GM12878 (cell line): ENCODE measurements around the gene CTSS. TPM values are rescaled to one million over a fixed set of nuclear protein-coding genes. Genes with fewer than 3 reads are reported as not detected.

Experiments
- ATAC-seq: fragments of 200-7000 bp; cut with Tn5 transposase; 3 replicates; pipeline ENCODE4 v1.9.1; 2020; ENCODE audit warnings: mild to moderate bottlenecking, moderate library complexity
- BruUV-seq: library from RNA; stranded (reverse); fragments of 400-500 nt; replicated peaks from 2 replicates; lab custom pipeline; 2021; lab: Mats Ljungman, UMichigan
- CTCF ChIA-PET: fragments of 300-600 bp; sonication (Branson Sonifier 250); formaldehyde crosslinking; extraction: SDS; loops from one replicate; lab custom pipeline; 2021; ENCODE audit warnings: inconsistent platforms; lab: Yijun Ruan, JAX
- POLR2A ChIA-PET: fragments of 350-600 bp; formaldehyde crosslinking; extraction: SDS; loops from one replicate; lab custom pipeline; 2021; ENCODE audit warnings: inconsistent platforms; lab: Charles Lee
- RAD21 ChIA-PET: fragments of 300-600 bp; sonication (Branson Sonifier 250); formaldehyde crosslinking; loops from one replicate; lab custom pipeline; 2023; ENCODE audit warnings: antibody characterized with exemption; ENCODE audit not compliant: unreplicated experiment; lab: Charles Lee
- SMC1A ChIA-PET: fragments of 300-600 bp; sonication (Branson Sonifier 250); formaldehyde crosslinking; loops from one replicate; lab custom pipeline; 2023; ENCODE audit not compliant: unreplicated experiment, uncharacterized antibody; lab: Charles Lee
- DNase-seq: peaks from one replicate; pipeline ENCODE4 v3.0.0-alpha.2; 2011; ENCODE audit warnings: low read depth, low spot score
- FAIRE-seq: peaks from 3 replicates; lab custom pipeline; 2011; peaks lifted over from hg19 to GRCh38; lab: Jason Lieb, UNC
- H2AFZ ChIP-seq: 2 replicates; pipeline ENCODE4 v1.6.0; 2011; ENCODE audit warnings: low read depth, low read length, control low read depth; ENCODE audit not compliant: control insufficient read depth
- H3K27ac ChIP-seq: 2 replicates; pipeline ENCODE4 v1.5.1; 2011; ENCODE audit warnings: control low read depth; ENCODE audit not compliant: control insufficient read depth, insufficient read depth
- H3K27me3 ChIP-seq, 2 experiments: replicated peaks in 1 of 2; 2 replicates each; pipeline versions ENCODE4 v1.6.0 to v1.6.1; 2011; ENCODE audit warnings: low read length in 1 of 2; ENCODE audit not compliant: control insufficient read depth in 2 of 2, insufficient read depth in 2 of 2
- H3K36me3 ChIP-seq, 2 experiments: 2 replicates each; pipeline ENCODE4 v1.5.1; 2011; ENCODE audit warnings: low read length in 1 of 2; ENCODE audit not compliant: control insufficient read depth in 2 of 2, insufficient read depth in 2 of 2
- H3K4me1 ChIP-seq: 2 replicates; pipeline ENCODE4 v1.6.1; 2011; ENCODE audit warnings: mild to moderate bottlenecking, low read length, moderate library complexity, mixed read lengths; ENCODE audit not compliant: control insufficient read depth, insufficient read depth
- H3K4me2 ChIP-seq: 2 replicates; pipeline ENCODE4 v1.6.0; 2011; ENCODE audit warnings: control low read depth; ENCODE audit not compliant: control insufficient read depth, insufficient read depth
- H3K4me3 ChIP-seq: fragments of 200-600 bp; sonication (generic); 2 replicates; pipeline ENCODE4 v1.5.1; 2016
- H3K79me2 ChIP-seq: 2 replicates; pipeline ENCODE4 v1.6.0; 2011; ENCODE audit warnings: low read length; ENCODE audit not compliant: control insufficient read depth, insufficient read depth
- H3K9ac ChIP-seq: 2 replicates; pipeline ENCODE4 v1.8.0; 2011; ENCODE audit warnings: low read length, control low read depth, mixed read lengths; ENCODE audit not compliant: control insufficient read depth, insufficient read depth
- H3K9me3 ChIP-seq: replicated peaks from 3 replicates; pipeline ENCODE4 v1.5.1; 2011; ENCODE audit warnings: mild to moderate bottlenecking, low read length; ENCODE audit not compliant: control insufficient read depth, insufficient read depth
- H4K20me1 ChIP-seq: 2 replicates; pipeline ENCODE4 v1.6.0; 2011; ENCODE audit not compliant: control insufficient read depth, insufficient read depth
- CEBPB ChIP-seq, 2 experiments: fragments of 150-350 bp in 1 of 2; IDR thresholded peaks; 2 replicates each; pipeline ENCODE4 v1.6.1; 2012 to 2014; ENCODE audit warnings: low read depth in 2 of 2, low read length in 2 of 2, borderline replicate concordance in 1 of 2, inconsistent platforms in 1 of 2
- TCF7 ChIP-seq: IDR thresholded peaks from 2 replicates; pipeline ENCODE4 v1.6.1; 2014; ENCODE audit warnings: antibody characterized with exemption, borderline replicate concordance
- WGBS: methylation state at CpG from one replicate; pipeline ENCODE4 v1.1.6; 2016; ENCODE audit warnings: low lambda C conversion rate; ENCODE audit not compliant: insufficient replicate concordance, insufficient coverage; ENCODE audit errors: missing lambda C conversion rate; 5-methylcytosine and 5-hydroxymethylcytosine counted together
- in situ Hi-C: fragments of 300-500 bp; cut with MboI; formaldehyde crosslinking; loops from 9 replicates; pipeline ENCODE4 v1.14.3; 2018; ENCODE audit warnings: mixed read lengths
- intact Hi-C: fragments of 100-400 bp; cut with micrococcal nuclease; formaldehyde crosslinking; loops from one replicate; pipeline ENCODE4 v1.14.2; 2022; ENCODE audit not compliant: unreplicated experiment
- polyA plus RNA-seq, 11 experiments: library from polyadenylated mRNA; depleted of rRNA in 4 of 11; unstranded in 6 of 11; stranded (reverse) in 5 of 11; fragments of >200 nt; fragmentation: Nextera tagmentation in 4 of 11; fragmentation: Illumina TruSeq in 1 of 11; extraction: Ambion mirVana in 4 of 11; extraction: Trizol in 1 of 11; gene quantifications; 1 replicate in 1 of 11; 2 replicates in 10 of 11; pipeline versions ENCODE4 v1.2.1 to v1.2.3, GENCODE V29; 2011 to 2016; ENCODE audit warnings: inconsistent platforms in 2 of 11, missing spikeins in 2 of 11, low read depth in 1 of 11
- total RNA-seq, 4 experiments: library from RNA; depleted of rRNA in 3 of 4; stranded (reverse); fragments of >200 nt in 3 of 4; fragmentation: Illumina TruSeq in 1 of 4; extraction: Trizol in 1 of 4; gene quantifications; 2 replicates each; pipeline versions ENCODE4 v1.2.1 to v1.2.3, GENCODE V29; 2013 to 2021
- TF ChIP-seq, protein P1 (sequence below): IDR thresholded peaks from 2 replicates; pipeline ENCODE4 v1.6.1; 2011; ENCODE audit warnings: mild to moderate bottlenecking, low read depth, low read length, moderate library complexity; ENCODE audit not compliant: insufficient replicate concordance
- TF ChIP-seq, protein P2 (sequence below): fragments of 450-650 bp; IDR thresholded peaks from 2 replicates; pipeline ENCODE4 v1.6.1; 2017; ENCODE audit warnings: antibody characterized with exemption, mild to moderate bottlenecking, moderate library complexity

The CTSS gene
- total and polyA plus RNA-seq, 10 of the 15 experiments (the other 5 are each of a cell fraction or from before 2014, with no cell fraction given) = 32.8 to 174 (median 60.9) TPM

DNA sequence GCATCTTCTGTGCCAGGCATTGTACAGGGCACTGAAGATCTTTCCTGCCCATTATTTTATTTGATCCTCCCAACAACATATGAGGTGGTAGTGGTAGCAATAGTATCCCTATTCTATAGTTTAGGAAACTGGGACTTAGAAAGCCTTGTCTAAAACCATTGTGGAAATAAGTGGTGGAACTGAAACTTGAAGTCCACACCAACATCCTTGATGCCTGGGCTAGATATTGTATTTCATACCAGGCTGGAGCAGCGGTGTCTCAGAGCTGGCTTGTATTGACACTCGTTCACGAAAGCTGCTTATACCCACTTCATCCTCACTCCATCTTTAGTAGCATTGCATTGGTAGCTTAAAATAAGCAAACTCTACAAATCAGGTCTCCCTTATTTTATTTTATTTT lies 9.7 kb upstream of the CTSS start:
- H3K4me3 ChIP-seq = no peak overlapping the region
- no peak overlapping the region for H2AFZ ChIP-seq
- no peaks in the 10 kb centered on the region for H3K9me3 ChIP-seq
- 87% methylated on average over 3 of the region's 3 CpGs for WGBS
- TF ChIP-seq, protein P1, sequence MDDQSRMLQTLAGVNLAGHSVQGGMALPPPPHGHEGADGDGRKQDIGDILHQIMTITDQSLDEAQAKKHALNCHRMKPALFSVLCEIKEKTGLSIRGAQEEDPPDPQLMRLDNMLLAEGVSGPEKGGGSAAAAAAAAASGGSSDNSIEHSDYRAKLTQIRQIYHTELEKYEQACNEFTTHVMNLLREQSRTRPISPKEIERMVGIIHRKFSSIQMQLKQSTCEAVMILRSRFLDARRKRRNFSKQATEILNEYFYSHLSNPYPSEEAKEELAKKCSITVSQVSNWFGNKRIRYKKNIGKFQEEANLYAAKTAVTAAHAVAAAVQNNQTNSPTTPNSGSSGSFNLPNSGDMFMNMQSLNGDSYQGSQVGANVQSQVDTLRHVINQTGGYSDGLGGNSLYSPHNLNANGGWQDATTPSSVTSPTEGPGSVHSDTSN = no peak
- TF ChIP-seq, protein P2, sequence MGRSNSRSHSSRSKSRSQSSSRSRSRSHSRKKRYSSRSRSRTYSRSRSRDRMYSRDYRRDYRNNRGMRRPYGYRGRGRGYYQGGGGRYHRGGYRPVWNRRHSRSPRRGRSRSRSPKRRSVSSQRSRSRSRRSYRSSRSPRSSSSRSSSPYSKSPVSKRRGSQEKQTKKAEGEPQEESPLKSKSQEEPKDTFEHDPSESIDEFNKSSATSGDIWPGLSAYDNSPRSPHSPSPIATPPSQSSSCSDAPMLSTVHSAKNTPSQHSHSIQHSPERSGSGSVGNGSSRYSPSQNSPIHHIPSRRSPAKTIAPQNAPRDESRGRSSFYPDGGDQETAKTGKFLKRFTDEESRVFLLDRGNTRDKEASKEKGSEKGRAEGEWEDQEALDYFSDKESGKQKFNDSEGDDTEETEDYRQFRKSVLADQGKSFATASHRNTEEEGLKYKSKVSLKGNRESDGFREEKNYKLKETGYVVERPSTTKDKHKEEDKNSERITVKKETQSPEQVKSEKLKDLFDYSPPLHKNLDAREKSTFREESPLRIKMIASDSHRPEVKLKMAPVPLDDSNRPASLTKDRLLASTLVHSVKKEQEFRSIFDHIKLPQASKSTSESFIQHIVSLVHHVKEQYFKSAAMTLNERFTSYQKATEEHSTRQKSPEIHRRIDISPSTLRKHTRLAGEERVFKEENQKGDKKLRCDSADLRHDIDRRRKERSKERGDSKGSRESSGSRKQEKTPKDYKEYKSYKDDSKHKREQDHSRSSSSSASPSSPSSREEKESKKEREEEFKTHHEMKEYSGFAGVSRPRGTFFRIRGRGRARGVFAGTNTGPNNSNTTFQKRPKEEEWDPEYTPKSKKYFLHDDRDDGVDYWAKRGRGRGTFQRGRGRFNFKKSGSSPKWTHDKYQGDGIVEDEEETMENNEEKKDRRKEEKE = no peak
- no peak for TF ChIP-seq CEBPB (IDR thresholded peaks at IDR 0.05; ENCODE audit: borderline replicate concordance in 1 of 2, low read depth in 2 of 2, low read length in 2 of 2)
- TF ChIP-seq TCF7 = no peak
- no peak overlapping the region for H3K9ac ChIP-seq
- POLR2A ChIA-PET = interaction anchor here (0.7 kb wide), 1 partner anchor 217 kb away, joined by 9 read pairs; no protein-coding TSS in a partner anchor
- BruUV-seq = no TSS peak
- ATAC-seq (no peak), DNase-seq (no peak), FAIRE-seq (no peak)
- RAD21 ChIA-PET = interaction anchor here (1.5 kb wide), 1 partner anchor 82 kb away, joined by 4 read pairs; no protein-coding TSS in a partner anchor
- SMC1A ChIA-PET = interaction anchor here (1.2 kb wide), 1 partner anchor 9 kb away, joined by 3 read pairs; no protein-coding TSS in a partner anchor
- H3K4me2 ChIP-seq = no peak overlapping the region
- H4K20me1 ChIP-seq = no peaks in the 10 kb centered on the region
- intact Hi-C loops = no loop called here
- H3K36me3 ChIP-seq = no peaks in the 10 kb centered on the region
- CTCF ChIA-PET = interaction anchor here (1.4 kb wide), 1 partner anchor 10 kb away, joined by 4 read pairs; the partner anchor contains the start of gene CTSS
- H3K27ac ChIP-seq = no peak overlapping the region
- in situ Hi-C loops = no loop called here
- no peaks in the 10 kb centered on the region for H3K79me2 ChIP-seq
- peaks cover 12% of the 10 kb centered on the region for H3K4me1 ChIP-seq
- H3K27me3 ChIP-seq = no peaks in the 10 kb centered on the region
